ENCODE results near the gene RASD2. TPM values are rescaled to one million over a fixed set of nuclear protein-coding genes. Genes with fewer than 3 reads are reported as not detected.

The RASD2 gene
- total RNA-seq, 1 experiment from 2014 or later, result 3.1 TPM

- TF ChIP-seq E2F5 (CRISPR knock-in tag; IDR thresholded peaks at IDR 0.05), result no peak
- TF ChIP-seq MXD4 (CRISPR knock-in tag; IDR thresholded peaks at IDR 0.05; ENCODE audit: borderline replicate concordance), result no peak
- no peak for TF ChIP-seq ATF1 (CRISPR knock-in tag; IDR thresholded peaks at IDR 0.05)
- TF ChIP-seq ZNF512 (CRISPR knock-in tag; IDR thresholded peaks at IDR 0.05; ENCODE audit: borderline replicate concordance), result no peak
These were observed 1.7 kb downstream of the RASD2 start (continued) for GRCh38 chr22:35542157-35542938.

- Mint-ChIP-seq H3K36me3 (no peaks in the 10 kb centered on the region), H3K9me3 (no peaks in the 10 kb centered on the region), H3K27me3 (ENCODE audit: low read depth) (peaks cover 32% of the 10 kb centered on the region), H3K4me1 (peaks cover 37% of the 10 kb centered on the region), H3K4me3 (no peak overlapping the region), H3K27ac (no peak overlapping the region)
- no peak for TF ChIP-seq ZNF532 (CRISPR knock-in tag; IDR thresholded peaks at IDR 0.05; ENCODE audit: borderline replicate concordance)
- TF ChIP-seq RORB (CRISPR knock-in tag; IDR thresholded peaks at IDR 0.05), result no peak
- TF ChIP-seq GABPB1 (CRISPR knock-in tag; IDR thresholded peaks at IDR 0.05), result no peak
- no peak for TF ChIP-seq CREB1 (CRISPR knock-in tag; IDR thresholded peaks at IDR 0.05)
- no peak for TF ChIP-seq NR1H2 (CRISPR knock-in tag; IDR thresholded peaks at IDR 0.05)
- ChIA-PET CTCF (interaction anchor here (1.1 kb wide), 1 partner anchor 652 kb away, joined by 3 read pairs; no protein-coding TSS in a partner anchor), POLR2A (no interaction called here)
- ATAC-seq, result no peak
- DNase-seq (ENCODE audit: low spot score), result no peak
These were observed 2.4 kb downstream of the RASD2 start for GRCh38 chr22:35542939-35543516.

GRCh38 chr22:35543702-35544101 is 3.1 kb downstream of the RASD2 start:
- no peaks in the 10 kb centered on the region for H3K9me3 Mint-ChIP-seq
- H3K27ac Mint-ChIP-seq, result no peak overlapping the region
- no peaks in the 10 kb centered on the region for H3K36me3 Mint-ChIP-seq
- H3K4me1 Mint-ChIP-seq, result peaks cover 43% of the 10 kb centered on the region
- H3K27me3 Mint-ChIP-seq (ENCODE audit: low read depth), result peaks cover 29% of the 10 kb centered on the region
- ChIA-PET POLR2A (no interaction called here), CTCF (no interaction called here)
- H3K4me3 Mint-ChIP-seq, result no peak overlapping the region
- DNase-seq (ENCODE audit: low spot score) (no peak), ATAC-seq (no peak)
- TF ChIP-seq SMAD3 (CRISPR knock-in tag; IDR thresholded peaks at IDR 0.05; ENCODE audit: borderline replicate concordance) (no peak), ZSCAN18 (CRISPR knock-in tag; IDR thresholded peaks at IDR 0.05) (no peak), CTCF (IDR thresholded peaks at IDR 0.05) (no peak), RELA (CRISPR knock-in tag; IDR thresholded peaks at IDR 0.05; ENCODE audit: borderline replicate concordance) (no peak), CREM (CRISPR knock-in tag; IDR thresholded peaks at IDR 0.05) (no peak), E2F4 (CRISPR knock-in tag; IDR thresholded peaks at IDR 0.05; ENCODE audit: borderline replicate concordance, low read depth) (no peak), PRDM15 (CRISPR knock-in tag; IDR thresholded peaks at IDR 0.05) (no peak)
